Measurements from ENCODE around the gene FRK. TPM values are rescaled to one million over a fixed set of nuclear protein-coding genes. Genes with fewer than 3 reads are reported as not detected.

The FRK gene
- total RNA-seq, 2 experiments from 2014 or later, result 0.03 TPM

DNA sequence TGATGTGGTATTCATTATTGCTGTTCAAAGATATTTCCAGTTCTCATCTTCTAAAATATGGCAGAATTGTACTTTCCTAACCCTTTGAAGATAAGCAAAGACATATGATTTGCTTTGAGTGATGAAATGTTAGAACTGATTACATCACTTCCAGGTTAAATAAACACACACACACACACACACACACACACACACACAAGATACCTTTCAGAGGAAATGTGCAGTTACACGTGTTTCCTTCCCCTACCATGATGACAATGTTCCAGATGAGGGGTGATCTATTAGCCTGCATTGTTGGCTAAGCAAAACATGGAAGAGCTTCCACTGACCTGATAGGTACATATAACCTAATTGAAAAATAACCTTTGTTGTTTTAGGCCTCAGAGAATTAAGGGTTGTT lies 11.7 kb upstream of the FRK start:
- ATAC-seq, result no peak
- peaks cover 9% of the 10 kb centered on the region for H3K27me3 Mint-ChIP-seq (ENCODE audit: low read depth)
- POLR2A ChIA-PET, result no interaction called here
- H3K4me3 Mint-ChIP-seq, result no peak overlapping the region
- H3K27ac Mint-ChIP-seq, result no peak overlapping the region
- peaks cover 5% of the 10 kb centered on the region for H3K4me1 Mint-ChIP-seq (ENCODE audit: low read depth)
- no peaks in the 10 kb centered on the region for H3K36me3 Mint-ChIP-seq (ENCODE audit: low read depth)
- no peaks in the 10 kb centered on the region for H3K9me3 Mint-ChIP-seq (ENCODE audit: insufficient read depth)
- CTCF ChIA-PET, result no interaction called here
- DNase-seq, result no peak

DNA sequence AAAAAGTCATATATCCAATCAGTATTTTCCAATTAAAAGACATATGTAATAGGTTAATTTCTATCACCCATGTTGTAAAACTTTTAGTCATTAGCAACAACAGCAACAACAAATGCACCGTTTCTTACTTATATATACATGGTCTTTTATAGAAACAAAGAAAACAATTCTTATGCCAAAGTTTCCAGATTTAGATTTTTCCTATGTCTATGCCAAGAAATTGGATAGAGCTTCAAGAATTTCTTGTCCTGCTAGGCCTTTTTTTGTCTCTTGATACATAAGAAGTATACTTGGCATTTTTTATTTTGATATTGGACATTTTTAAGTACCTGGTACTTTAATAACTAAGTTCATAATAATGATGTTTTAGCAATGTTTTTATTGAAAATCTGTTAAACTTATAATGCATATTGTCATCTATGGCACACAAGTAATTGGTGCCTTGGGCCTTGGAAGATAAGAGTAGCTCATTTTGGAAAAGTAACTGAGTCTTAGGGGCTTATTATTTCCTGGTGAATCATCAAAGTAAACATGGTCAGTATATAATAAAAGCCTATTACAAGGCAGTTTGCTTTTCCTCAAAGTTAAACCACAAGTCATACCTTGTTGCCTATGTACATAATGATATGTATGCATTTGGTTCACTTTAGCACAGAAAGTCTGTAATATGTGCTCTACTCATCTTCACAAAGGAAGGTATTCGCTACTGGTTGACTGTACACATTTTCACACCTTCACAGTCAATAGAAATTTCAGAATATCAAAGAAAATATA lies 10.1 kb upstream of the FRK start:
- peaks cover 6% of the 10 kb centered on the region for H3K27me3 Mint-ChIP-seq (ENCODE audit: low read depth)
- H3K9me3 Mint-ChIP-seq (ENCODE audit: insufficient read depth), result no peaks in the 10 kb centered on the region
- no peak overlapping the region for H3K4me3 Mint-ChIP-seq
- DNase-seq (no peak), ATAC-seq (no peak)
- H3K4me1 Mint-ChIP-seq (ENCODE audit: low read depth), result peaks cover 5% of the 10 kb centered on the region
- POLR2A ChIA-PET, result no interaction called here
- CTCF ChIA-PET, result no interaction called here
- no peaks in the 10 kb centered on the region for H3K36me3 Mint-ChIP-seq (ENCODE audit: low read depth)
- H3K27ac Mint-ChIP-seq, result no peak overlapping the region

DNA sequence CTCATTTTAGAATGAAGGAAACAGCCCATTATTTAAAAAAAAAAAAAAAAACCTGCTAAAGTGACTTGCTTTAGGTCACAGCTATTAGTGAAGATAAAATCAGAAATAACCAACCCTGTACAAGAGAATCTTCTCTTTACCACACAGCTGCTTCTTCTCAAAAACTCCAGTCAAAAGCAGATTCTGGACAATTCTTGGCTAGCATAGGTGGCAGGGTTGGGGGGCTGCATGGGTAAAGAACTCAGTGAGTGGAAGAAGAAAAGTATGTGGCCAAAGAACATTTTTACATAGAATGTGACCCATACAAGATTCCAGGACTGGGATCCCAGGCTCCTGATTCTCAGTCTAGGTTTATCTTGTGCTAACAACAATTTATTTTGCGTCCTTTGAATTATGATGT lies 9.4 kb upstream of the FRK start:
- H3K4me1 Mint-ChIP-seq (ENCODE audit: low read depth), result peaks cover 5% of the 10 kb centered on the region
- peaks cover 3% of the 10 kb centered on the region for H3K27me3 Mint-ChIP-seq (ENCODE audit: low read depth)
- H3K27ac Mint-ChIP-seq, result no peak overlapping the region
- H3K9me3 Mint-ChIP-seq (ENCODE audit: insufficient read depth), result no peaks in the 10 kb centered on the region
- DNase-seq (no peak), ATAC-seq (no peak)
- H3K36me3 Mint-ChIP-seq (ENCODE audit: low read depth), result no peaks in the 10 kb centered on the region
- no peak overlapping the region for H3K4me3 Mint-ChIP-seq
- POLR2A ChIA-PET, result no interaction called here
- CTCF ChIA-PET, result no interaction called here

DNA sequence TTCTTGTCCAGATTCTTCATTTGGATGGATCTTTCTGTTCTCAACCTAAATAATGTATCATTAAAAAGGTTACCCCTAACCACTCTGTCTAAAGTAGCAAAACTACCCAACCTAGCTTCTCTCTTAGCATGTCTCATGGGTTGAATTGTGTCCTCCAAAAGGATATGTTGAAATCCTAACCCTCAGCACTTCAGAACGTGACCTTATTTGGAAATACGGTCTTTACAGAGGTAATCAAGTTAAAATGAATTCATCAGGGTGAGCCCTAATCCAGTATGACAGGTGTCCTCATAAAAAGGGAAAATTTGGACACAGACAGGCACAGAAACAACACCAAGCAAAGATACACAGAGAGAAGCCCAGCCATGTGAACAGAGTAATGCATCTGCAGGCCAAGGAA lies 6.1 kb upstream of the FRK start:
- Mint-ChIP-seq H3K4me1 (ENCODE audit: low read depth) (no peaks in the 10 kb centered on the region), H3K9me3 (ENCODE audit: insufficient read depth) (no peaks in the 10 kb centered on the region), H3K27ac (no peak overlapping the region), H3K36me3 (ENCODE audit: low read depth) (no peaks in the 10 kb centered on the region), H3K27me3 (ENCODE audit: low read depth) (peaks cover 4% of the 10 kb centered on the region), H3K4me3 (no peak overlapping the region)
- ChIA-PET POLR2A (no interaction called here), CTCF (no interaction called here)
- DNase-seq, result no peak
- ATAC-seq, result no peak

DNA sequence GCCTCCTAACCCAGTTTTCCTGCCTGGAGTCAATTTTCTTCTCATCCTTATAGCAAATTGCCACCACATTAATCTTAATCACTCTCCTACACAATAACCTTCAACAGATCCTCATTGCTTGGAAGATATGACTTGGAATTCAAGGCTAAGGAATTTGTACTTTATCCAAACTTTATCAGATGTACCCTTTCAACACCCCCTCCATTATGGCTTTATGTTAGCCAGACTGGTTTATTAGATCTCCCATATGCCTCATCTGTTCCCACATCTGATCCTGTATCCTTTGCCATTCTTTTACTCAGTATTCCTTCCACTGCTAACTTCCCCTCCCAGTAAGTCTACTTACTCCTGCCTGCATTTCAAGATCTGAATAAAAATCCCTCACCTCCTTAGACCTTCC lies 4.0 kb upstream of the FRK start:
- no peaks in the 10 kb centered on the region for H3K9me3 Mint-ChIP-seq (ENCODE audit: insufficient read depth)
- CTCF ChIA-PET, result no interaction called here
- no peak for DNase-seq
- no peaks in the 10 kb centered on the region for H3K4me1 Mint-ChIP-seq (ENCODE audit: low read depth)
- H3K27ac Mint-ChIP-seq, result no peak overlapping the region
- ATAC-seq, result no peak
- H3K36me3 Mint-ChIP-seq (ENCODE audit: low read depth), result no peaks in the 10 kb centered on the region
- peaks cover 7% of the 10 kb centered on the region for H3K27me3 Mint-ChIP-seq (ENCODE audit: low read depth)
- H3K4me3 Mint-ChIP-seq, result no peak overlapping the region
- POLR2A ChIA-PET, result no interaction called here

DNA sequence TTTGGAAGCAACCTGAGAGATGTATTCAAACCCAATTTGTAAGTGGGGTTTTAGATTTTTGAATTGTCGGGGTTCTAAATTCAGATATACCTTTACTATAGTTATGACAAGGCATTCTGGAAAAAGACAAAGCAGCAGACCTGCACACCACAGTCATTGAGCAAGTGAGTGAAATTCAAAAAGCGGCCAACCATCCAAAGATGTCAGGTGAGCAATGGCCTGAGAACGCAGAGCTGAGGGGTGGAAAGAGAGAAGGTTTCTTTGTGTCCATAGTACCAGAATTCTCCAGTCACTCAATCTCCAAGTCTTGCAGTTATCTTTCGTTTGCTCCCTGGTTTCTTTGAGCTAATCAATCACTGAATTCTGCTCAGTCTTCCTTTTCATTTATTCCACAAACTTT lies 1.8 kb upstream of the FRK start:
- H3K4me1 Mint-ChIP-seq (ENCODE audit: low read depth), result no peaks in the 10 kb centered on the region
- peaks cover 7% of the 10 kb centered on the region for H3K27me3 Mint-ChIP-seq (ENCODE audit: low read depth)
- ATAC-seq (no peak), DNase-seq (no peak)
- no peaks in the 10 kb centered on the region for H3K9me3 Mint-ChIP-seq (ENCODE audit: insufficient read depth)
- POLR2A ChIA-PET, result no interaction called here
- no peak overlapping the region for H3K4me3 Mint-ChIP-seq
- CTCF ChIA-PET, result no interaction called here
- H3K36me3 Mint-ChIP-seq (ENCODE audit: low read depth), result no peaks in the 10 kb centered on the region
- H3K27ac Mint-ChIP-seq, result no peak overlapping the region

DNA sequence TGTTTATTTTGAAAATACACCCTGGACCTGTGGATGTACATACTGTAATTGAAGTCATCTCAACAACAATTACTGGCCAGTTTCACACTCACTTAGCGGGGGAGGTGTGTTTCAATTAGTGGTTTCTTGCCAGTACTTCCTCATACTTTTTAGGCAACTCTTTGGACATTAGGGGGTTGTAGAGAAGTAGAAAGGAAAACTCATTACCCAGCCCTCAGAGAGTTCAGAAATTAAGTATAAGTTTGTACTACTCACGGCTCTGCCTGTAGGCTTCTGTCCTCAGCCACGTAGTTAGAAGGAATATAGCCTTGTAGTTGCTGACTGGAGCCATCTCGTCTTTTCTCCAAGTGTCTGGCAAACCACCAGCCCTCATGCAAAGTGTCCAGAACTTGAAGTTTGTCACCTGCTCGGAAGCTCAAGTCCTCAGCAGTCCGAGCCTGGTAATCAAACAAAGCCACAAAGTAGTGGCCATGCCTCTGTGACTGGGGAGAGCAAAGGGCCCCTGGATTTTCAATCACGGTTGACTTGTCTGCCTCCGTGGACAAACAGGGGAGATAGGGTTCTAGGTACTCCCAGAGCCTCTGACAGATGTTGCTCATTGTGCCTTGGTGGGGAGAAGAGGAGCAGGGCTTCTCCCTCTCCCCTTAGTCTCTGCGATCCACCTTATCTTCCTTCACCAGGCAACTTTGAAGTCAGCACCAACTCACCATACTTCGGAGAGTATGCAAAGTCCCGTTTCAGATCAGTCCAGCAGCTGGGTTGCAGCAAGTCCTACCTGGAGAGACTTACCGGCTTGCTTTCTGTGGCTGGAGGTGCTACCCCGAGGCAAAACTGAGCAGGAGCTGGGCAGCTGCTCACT lies 749 bp downstream of the FRK start:
- DNase-seq (no peak), ATAC-seq (no peak)
- POLR2A ChIA-PET, result no interaction called here
- CTCF ChIA-PET, result no interaction called here
- H3K27ac Mint-ChIP-seq, result no peak overlapping the region
- no peaks in the 10 kb centered on the region for H3K36me3 Mint-ChIP-seq (ENCODE audit: low read depth)
- H3K4me3 Mint-ChIP-seq, result no peak overlapping the region
- H3K4me1 Mint-ChIP-seq (ENCODE audit: low read depth), result no peaks in the 10 kb centered on the region
- H3K27me3 Mint-ChIP-seq (ENCODE audit: low read depth), result peaks cover 7% of the 10 kb centered on the region
- no peaks in the 10 kb centered on the region for H3K9me3 Mint-ChIP-seq (ENCODE audit: insufficient read depth)

DNA sequence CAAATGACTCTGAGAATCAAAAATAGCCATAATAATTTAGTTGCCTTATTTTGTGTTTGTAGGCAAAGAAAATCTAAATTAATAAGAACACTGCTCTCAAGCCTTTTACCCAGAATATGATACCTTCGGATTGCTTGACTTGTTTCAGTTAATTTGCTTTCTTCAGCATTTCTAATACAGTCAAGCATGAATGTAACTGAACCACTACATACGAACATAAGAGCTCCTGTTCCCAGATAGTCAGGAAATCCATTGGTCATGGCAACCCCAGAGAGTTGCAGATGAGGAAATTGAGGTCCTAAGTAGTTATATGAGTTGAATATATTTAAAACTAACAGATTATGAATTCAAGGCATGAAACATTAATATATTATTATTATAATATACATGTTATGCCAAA lies 2.9 kb downstream of the FRK start:
- ATAC-seq, result no peak
- no peak for DNase-seq
- Mint-ChIP-seq H3K9me3 (ENCODE audit: insufficient read depth) (no peaks in the 10 kb centered on the region), H3K4me3 (no peak overlapping the region), H3K27me3 (ENCODE audit: low read depth) (peaks cover 4% of the 10 kb centered on the region), H3K4me1 (ENCODE audit: low read depth) (no peaks in the 10 kb centered on the region), H3K36me3 (ENCODE audit: low read depth) (no peaks in the 10 kb centered on the region), H3K27ac (no peak overlapping the region)
- POLR2A ChIA-PET, result no interaction called here
- CTCF ChIA-PET, result no interaction called here

DNA sequence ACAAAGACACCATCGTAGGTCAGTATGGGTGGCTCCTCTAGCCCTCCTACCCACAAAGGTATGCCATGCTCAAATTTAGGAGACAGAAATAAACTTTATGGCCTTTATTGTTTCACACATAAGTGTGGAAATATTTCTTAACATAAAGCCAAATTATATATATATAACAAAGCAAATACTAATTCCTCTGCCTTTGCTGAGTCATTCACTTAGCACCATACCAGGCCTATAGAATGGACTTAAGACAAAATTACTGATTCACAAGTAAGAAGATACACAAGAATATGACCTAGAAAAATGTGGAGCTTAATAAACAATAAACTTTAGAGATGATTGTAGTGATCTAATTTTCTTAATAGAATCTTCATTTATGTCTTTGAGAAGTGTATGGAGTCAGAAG lies 5.2 kb downstream of the FRK start:
- DNase-seq (no peak), ATAC-seq (no peak)
- Mint-ChIP-seq H3K9me3 (ENCODE audit: insufficient read depth) (no peaks in the 10 kb centered on the region), H3K4me1 (ENCODE audit: low read depth) (no peaks in the 10 kb centered on the region), H3K27ac (no peak overlapping the region), H3K4me3 (no peak overlapping the region), H3K36me3 (ENCODE audit: low read depth) (no peaks in the 10 kb centered on the region), H3K27me3 (ENCODE audit: low read depth) (peaks cover 5% of the 10 kb centered on the region)
- ChIA-PET POLR2A (no interaction called here), CTCF (no interaction called here)

DNA sequence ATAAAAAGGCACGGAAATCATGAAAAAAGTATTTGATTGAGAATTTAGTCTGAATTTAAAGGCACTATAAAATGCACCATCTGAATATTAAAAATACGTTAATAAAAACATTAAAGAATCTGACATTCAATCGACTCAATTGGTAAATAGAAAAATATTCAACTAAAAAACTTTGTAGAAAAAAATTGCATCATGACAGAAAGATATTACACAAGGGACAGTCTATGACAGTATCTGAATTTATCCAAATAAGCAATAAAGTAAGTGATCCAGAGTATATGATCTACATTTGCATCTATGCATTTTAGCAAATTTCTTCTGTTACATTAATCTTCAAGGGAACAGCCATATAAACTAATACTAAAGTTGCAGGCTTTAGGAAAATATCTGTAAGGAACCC lies 9.4 kb downstream of the FRK start:
- POLR2A ChIA-PET, result no interaction called here
- no peak overlapping the region for H3K4me3 Mint-ChIP-seq
- CTCF ChIA-PET, result no interaction called here
- no peak overlapping the region for H3K27ac Mint-ChIP-seq
- ATAC-seq (no peak), DNase-seq (no peak)
- H3K36me3 Mint-ChIP-seq (ENCODE audit: low read depth), result no peaks in the 10 kb centered on the region
- no peaks in the 10 kb centered on the region for H3K4me1 Mint-ChIP-seq (ENCODE audit: low read depth)
- H3K9me3 Mint-ChIP-seq (ENCODE audit: insufficient read depth), result no peaks in the 10 kb centered on the region
- H3K27me3 Mint-ChIP-seq (ENCODE audit: low read depth), result peaks cover 7% of the 10 kb centered on the region

DNA sequence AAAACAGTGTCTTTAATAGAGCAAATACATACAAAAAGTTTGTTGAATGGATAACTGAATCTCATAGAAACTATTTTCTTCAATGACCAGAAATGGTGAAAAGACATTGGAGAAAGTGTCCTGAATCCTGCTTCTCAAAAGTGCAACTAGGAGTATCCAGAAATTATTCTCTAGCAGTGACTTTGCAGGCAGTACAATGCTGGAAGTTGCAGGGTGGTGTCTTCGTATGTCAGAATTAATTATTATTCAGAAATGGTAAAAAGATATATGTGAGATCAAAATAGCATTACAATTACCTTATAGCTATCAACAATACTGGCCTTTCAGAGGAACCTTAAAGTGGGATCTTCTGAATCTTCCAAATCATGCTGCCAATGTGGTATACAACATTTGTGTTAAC lies 10.0 kb downstream of the FRK start:
- CTCF ChIA-PET, result no interaction called here
- Mint-ChIP-seq H3K27ac (no peak overlapping the region), H3K36me3 (ENCODE audit: low read depth) (no peaks in the 10 kb centered on the region), H3K9me3 (ENCODE audit: insufficient read depth) (no peaks in the 10 kb centered on the region), H3K4me1 (ENCODE audit: low read depth) (no peaks in the 10 kb centered on the region), H3K27me3 (ENCODE audit: low read depth) (peaks cover 7% of the 10 kb centered on the region), H3K4me3 (no peak overlapping the region)
- no peak for DNase-seq
- POLR2A ChIA-PET, result no interaction called here
- no peak for ATAC-seq

DNA sequence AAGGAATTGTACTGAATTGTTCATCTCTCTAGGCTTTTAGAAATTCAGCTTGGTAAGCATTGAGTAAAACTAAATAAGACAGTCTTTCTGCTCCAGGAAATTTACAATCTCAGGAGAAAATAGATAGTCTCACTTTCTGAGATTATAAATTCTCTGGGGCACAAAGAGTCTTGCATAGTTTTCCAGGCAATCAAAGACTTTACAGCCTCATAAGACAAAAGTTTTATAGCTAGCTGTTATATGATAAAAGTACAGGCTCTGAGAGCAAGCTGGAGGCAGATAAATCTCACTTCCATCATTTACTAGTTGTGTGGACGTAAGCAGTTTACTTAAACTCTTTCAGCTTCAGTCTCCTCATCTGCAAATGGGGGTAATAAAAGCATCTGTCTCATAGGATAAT lies 11.4 kb downstream of the FRK start:
- ChIA-PET POLR2A (no interaction called here), CTCF (no interaction called here)
- Mint-ChIP-seq H3K4me1 (ENCODE audit: low read depth) (no peaks in the 10 kb centered on the region), H3K27ac (no peak overlapping the region), H3K36me3 (ENCODE audit: low read depth) (no peaks in the 10 kb centered on the region), H3K9me3 (ENCODE audit: insufficient read depth) (no peaks in the 10 kb centered on the region), H3K27me3 (ENCODE audit: low read depth) (peaks cover 9% of the 10 kb centered on the region), H3K4me3 (no peak overlapping the region)
- ATAC-seq (no peak), DNase-seq (no peak)

All from activated CD8-positive, alpha-beta T cell treated with anti-CD3 and anti-CD28 coated beads, Interleukin-2, amount 10 ng/mL, durations not matched to agents 7 days and 5 days (primary cell).